Activated T-helper 1 cell treated with anti-CD3 and anti-CD28 coated beads, Interleukin-2, amount 50 U/mL, for 16 hours (primary cell): ENCODE measurements around the gene CALML3.

ENCODE experiments used
- DNase-seq, 2 donors: peaks; one replicate each; pipeline ENCODE4 v3.0.0-alpha.2; 2020; ENCODE audit warnings: low read depth in 1 of 2, low spot score in 1 of 2

Gene CALML3

GRCh38 chr10:5490698-5491464 lies 33.9 kb upstream of the CALML3 start:
- DNase-seq: no peak

- DNase-seq: no peak
Observed at GRCh38 chr10:5491477-5491876, 33.3 kb upstream of the CALML3 start.

- no peak for DNase-seq
Observed at GRCh38 chr10:5492322-5492855, 32.4 kb upstream of the CALML3 start.

DNA sequence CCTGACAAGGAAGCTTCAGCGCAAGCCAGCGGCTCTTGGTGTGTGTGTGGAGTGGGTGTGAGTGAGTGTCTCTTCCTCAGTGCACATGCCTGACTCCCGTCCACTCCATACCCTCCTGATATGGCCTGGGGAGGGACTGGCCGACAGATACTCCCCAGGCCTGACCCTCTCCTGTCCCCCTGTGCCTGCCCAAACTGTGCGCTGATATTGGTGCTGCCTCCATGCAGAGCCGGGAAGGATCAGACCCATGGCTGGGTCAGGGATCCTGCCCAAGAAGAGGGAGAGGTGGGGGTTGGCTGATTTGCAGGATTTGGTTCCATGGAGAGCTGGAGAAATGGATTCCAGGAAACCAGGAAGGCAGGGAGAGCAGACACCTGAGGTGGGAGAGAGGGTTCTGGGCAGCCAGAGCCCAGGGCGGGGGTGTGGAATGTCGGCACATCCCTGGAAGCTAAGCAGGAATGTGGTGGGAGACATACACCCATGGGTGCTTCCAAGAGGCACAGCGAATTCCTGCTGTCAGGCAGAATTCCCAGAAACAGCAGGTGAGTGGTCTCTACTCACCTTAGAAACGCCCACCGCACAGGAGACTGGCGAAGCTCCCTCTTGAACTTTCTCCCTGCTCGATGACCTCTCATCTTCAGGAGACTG lies 31.7 kb upstream of the CALML3 start:
- no peak for DNase-seq

GRCh38 chr10:5493691-5494090 lies 31.1 kb upstream of the CALML3 start:
- DNase-seq: no peak

DNA sequence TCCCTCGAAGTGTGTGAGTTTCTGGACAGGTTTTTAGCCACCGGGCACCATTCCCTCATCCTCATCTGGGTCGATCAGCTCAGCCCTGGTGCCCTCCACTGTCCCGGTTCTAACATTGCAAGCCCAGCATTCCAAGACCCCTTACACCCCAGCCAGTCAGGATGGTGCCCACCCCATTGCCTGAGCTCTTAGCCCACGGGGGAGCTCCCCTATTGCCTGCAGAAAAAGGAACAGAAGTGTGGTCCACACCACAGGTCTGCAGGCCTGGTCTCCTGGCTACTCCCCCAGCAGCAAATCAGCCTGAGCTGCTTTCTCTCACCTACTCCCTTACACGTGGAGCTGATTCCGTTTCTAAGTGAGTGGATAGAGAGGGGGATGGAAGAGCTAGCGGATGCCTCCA lies 30.1 kb upstream of the CALML3 start:
- DNase-seq: no peak

DNA sequence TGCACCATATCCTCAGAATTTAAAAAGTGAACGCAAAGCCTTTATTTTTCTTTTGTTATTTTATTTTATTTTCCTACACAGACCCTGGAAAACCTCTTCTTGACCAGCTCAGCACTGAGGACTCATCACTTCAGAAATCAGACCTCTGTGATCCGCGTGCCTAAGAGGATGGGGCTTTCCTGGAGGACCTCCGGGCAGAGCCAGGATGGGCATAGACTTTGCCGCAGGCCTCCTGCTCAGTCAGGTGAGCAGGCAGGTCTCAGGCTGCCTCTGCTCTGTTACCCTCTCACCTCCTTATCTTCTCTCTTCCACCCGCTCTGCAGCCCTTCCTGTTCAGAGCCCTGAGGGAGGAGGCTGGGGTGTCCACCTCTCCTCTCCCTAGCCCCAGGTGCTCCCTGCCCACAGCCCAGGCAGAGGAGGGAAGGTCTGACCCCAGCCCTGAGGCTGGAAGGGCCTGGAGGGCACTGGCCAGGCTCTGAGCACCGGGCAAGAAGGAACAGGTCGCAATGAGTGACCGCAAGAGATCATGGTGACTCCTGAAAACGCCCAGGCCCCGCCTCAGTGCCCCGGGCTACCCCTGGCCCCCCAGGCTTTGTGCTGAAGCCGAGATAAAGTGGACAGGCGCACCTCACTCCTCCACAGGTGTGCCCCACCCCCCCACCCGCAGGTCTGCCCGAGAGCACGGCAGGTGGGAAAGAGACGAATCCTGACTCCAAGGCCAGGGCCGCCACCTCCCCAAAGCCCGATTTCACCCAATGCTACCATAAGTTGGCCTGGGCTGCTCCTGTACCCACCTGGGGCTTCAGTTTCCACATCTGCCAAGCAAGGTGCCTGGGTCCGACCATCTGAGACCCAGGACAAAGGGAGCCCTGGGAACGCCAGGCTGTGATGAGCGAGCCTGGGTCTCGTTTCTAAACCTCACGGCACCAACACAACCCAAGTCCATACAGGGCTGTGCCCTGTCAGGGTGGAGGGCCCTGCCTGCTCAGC lies 28.2 kb upstream of the CALML3 start:
- no peak for DNase-seq

- DNase-seq: no peak
Observed at GRCh38 chr10:5497289-5497688, 27.5 kb upstream of the CALML3 start.

- no peak for DNase-seq
Observed at GRCh38 chr10:5497948-5498730, 26.6 kb upstream of the CALML3 start.

GRCh38 chr10:5498791-5499492 lies 25.8 kb upstream of the CALML3 start:
- DNase-seq: no peak

DNA sequence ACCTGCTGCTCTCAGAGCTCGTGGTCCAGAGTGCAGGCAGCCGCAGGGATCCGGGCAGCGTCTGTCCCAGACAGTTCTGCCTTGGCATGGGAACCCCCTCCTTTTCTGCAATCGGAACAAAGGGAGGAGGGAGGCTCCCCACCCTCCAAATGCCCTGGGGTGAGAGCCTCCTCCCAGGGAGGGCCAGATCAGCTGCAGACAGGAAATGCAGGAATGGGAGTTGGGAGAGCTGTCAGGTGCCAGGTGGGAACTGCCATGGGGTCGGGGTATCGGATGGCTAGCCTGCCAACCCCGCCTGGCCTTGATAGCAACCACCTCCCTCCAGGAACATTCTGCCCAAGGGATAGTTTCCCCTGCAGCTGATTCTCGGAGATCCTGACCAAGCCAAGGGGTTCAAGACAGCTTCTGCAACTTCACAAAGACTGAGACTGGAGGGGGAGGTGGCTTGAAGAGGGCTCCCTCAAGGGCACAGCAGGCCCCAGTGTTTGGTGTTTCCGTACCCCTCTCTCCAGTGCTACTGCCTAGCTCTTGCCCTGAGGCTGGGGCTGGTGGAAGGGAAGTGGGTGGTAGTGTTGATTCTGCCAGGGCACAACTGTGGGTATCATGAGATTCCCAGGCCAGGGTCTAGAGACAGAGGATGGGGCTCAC lies 25.1 kb upstream of the CALML3 start, which contains the start of gene CALML5:
Gene CALML5 (minus strand): TSS at position 78 of the 648 bp plus-strand sequence. CDS start 132 bp downstream, outside the sequence.
- DNase-seq: no peak

DNA sequence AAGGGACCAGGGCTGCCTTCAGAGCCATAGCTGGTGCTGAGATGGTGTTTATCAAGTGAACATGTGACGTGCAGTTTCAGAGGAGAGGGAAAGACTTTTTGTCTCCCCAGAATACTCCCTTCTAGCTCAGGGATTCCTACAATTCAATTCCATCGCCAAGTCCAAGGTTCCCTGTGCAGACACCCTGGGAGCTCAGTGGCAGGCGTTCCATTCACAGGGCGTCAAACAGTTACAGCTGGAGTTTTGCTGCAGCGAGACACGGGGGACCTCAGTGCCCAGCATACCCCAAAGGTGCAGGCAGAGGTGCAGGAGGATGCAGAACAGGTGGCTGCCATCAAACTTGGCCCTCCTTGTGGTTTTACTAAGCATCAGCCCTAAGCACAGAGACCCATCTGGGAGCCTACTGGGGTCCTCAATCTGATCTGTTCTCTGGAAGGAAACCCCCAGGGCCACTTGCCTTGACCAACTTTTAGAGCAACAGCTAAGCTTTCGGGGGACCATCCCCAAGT lies 24.5 kb upstream of the CALML3 start:
- no peak for DNase-seq

GRCh38 chr10:5500910-5501309 lies 23.9 kb upstream of the CALML3 start:
- no peak for DNase-seq

- DNase-seq: no peak
Observed at GRCh38 chr10:5502061-5502521, 22.7 kb upstream of the CALML3 start.

GRCh38 chr10:5502571-5503476 lies 21.9 kb upstream of the CALML3 start:
- no peak for DNase-seq

GRCh38 chr10:5503477-5503835 lies 21.3 kb upstream of the CALML3 start:
- no peak for DNase-seq

- no peak for DNase-seq
Observed at GRCh38 chr10:5504146-5505072, 20.4 kb upstream of the CALML3 start.
